GM21825 (cell line): ENCODE data around the gene TMEM14A.
"Not testable (repeated sequence)": the region's sequence is repeated elsewhere in the genome, so short reads cannot be mapped to it uniquely, and the experiment has no call there.

Experiments used
- ATAC-seq: cut with Tn5 transposase; IDR thresholded peaks from one replicate; pipeline ENCODE4 v1.9.1; 2021; ENCODE audit warnings: mild to moderate bottlenecking, moderate library complexity; ENCODE audit not compliant: unreplicated experiment

Gene TMEM14A

DNA sequence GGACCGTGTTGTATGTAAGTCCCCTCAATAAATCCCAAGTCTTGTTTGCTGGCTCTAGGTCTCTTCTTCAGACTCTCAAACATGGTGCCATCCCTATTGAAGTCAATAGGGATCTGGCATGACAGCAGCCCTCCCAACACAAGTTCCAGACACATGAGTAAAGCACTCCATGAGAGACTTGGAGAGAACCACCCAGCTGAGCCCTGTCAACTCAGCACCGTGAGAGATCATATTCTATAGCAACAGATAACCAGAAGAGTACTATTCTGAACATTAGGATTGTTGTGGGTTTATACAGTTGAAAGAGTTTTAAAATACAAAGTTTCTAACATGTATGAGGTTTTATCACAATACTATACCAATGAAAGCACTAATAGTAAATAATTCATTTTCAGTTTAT lies 23.5 kb downstream of the TMEM14A start:
- no peak for ATAC-seq

DNA sequence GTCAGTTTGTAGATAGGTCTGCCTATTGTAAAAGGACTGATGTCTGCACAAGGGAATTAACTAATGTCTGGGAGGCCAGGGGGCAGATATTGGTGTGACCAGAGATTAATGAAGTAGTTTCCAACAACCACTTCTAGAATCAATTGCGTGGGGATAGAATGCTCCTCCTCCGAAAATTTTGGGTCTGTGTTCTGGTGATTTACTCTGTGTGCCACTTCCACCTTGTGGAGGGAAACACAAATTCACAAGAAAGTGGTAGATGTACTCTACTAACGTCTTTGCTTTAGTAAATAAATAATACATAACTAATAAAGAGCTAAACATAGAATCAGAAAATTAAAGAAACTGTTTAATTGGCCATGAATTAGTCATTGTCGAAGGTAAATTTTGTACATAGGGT lies 25.5 kb downstream of the TMEM14A start:
- no peak for ATAC-seq

DNA sequence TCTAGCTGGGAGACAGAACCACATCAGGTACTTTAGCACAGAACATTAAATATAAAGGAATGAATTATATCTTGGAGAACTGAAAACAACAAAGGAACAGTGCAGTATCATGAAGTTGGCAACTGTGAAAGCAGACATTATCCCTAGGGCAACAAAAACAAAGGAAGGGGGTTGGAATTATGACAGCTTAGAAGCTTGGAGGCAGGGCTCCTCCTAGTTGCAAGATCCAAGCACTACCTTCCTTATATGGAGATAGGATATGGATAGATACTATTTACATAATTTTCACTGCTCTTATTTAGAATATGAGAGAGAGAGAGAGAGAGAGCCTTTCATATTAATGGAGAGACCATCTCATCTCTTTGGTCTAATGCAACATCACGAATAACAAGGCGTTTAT lies 27.0 kb downstream of the TMEM14A start:
- no peak for ATAC-seq

DNA sequence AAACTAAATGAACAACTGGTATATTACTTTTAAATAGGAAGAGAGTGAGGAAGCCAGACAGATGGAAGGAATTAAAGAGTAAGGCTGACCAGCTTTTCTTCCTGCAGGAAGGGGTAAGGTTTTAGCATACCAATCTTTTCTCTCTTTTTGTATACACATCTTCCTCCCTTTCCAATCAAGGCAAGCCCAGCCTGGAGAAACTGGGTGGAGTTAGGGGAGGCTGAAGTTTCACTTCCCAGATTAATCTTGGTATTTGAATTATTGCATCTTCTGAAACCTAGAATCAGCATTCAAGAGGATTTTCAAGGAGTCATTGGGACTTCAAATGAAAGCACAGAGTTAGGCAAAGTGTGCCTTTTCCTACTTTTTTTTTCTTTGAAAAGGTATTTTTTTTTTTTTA lies 33.1 kb downstream of the TMEM14A start:
- ATAC-seq = no peak

GRCh38 chr6:52704781-52705502 lies 34.0 kb downstream of the TMEM14A start:
- ATAC-seq = not testable (repeated sequence)

GRCh38 chr6:52706001-52706400 lies 35.1 kb downstream of the TMEM14A start:
- ATAC-seq = no peak

DNA sequence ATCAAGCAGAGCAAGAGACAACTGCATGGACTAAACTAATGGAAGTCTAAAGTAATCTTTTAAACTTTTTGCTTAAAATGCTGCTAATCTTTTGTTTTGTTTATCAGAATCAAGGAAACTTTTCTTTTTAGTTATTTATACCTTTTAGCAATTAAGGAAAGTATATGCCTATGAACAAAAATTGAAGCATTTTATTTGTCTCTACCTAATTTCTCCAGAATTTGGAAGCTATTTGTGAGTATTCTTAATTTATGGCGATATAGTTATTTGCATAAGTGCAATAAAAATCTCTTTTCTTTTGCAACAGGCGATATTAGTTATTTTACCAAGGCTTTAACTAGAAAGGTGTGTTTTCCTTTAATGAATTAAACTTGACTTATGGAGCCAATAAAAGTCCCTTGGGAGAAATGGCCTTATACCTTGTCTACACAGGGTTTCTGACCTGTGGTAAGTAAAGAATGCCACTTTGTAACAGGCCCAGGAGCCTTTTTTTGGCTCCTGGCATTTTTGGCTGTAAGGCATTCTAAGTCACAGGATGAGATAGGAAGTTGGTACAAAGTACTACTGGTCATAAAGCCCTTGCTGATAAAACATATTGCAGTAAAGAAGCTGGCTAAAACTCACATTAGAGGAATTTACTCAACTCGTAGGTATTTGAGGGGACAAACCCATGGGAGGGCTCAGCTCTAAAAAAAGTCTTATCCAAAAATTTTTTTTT lies 37.2 kb downstream of the TMEM14A start:
- no peak for ATAC-seq

DNA sequence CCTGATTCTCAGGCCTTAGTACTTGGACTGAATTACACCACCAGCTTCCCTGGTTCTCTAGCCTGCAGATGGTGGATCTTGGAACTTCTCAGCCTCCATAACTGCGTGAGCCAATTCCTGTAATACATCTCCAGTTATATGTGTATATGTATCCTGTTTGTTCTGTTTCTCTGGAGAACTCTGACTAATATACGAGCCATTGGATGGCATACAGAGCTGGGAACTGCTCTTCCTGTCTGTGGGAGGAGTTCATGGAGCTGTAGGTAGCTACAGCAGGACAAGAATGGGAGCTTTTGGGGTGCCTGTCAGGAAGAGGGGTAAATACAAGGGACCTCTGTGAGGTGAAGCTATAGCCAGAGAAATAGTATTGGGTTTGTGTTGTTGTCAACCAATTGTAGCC lies 41.2 kb downstream of the TMEM14A start:
- no peak for ATAC-seq

DNA sequence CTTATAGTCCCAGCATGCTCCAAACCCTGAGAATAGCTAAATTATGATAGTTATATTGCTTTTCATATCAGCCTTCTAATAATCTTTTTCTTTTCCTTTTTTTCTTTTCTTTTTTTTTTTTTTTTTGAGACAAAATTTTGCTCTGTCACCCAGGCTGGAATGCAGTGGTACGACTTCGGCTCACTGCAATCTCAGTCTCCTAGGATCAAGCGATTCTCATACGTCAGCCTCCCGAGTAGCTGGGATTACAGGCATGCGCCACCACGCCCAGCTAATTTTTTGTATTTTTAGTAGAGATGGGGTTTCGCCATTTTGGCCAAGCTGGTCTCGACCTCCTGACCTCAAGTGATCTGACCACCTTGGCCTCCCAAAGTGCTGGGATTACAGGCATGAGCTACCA lies 43.8 kb downstream of the TMEM14A start:
- ATAC-seq = not testable (repeated sequence)

DNA sequence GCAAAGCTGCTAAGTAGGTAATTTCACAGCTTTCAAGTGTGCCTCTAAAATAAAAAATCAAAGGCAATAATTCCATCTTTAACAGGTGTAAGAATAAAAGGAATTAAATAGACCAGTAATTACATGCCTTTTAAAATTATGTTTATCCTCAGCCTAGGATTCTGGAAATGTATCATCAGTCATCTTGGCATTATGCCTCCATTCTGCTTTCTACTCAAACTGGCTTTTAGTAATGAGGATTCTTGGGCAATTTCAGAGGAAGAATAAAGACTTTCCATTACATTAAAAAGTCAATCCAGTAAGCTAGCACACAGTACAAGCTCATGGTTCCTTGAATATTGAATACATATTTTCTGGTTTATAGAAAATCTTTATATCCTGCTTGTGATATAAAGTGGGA lies 47.6 kb downstream of the TMEM14A start:
- no peak for ATAC-seq

DNA sequence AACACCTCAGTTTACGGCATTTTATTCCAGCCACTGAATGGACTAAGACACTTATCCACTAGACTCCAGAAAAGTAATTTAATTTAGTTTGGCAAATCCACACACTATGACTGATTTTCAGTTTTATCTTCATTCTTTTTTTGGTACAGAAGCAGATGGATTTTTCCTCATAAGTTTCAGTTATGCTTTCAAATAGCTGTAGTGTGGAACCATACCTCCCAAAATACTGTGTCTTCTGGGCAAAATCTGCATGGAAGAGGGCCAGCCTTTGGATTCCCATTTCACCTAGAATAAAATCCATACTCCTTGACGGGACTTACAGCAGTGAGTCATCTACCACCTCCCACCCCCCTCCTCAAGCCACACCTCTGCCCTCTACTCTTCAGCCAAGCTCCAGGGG lies 49.4 kb downstream of the TMEM14A start:
- no peak for ATAC-seq

DNA sequence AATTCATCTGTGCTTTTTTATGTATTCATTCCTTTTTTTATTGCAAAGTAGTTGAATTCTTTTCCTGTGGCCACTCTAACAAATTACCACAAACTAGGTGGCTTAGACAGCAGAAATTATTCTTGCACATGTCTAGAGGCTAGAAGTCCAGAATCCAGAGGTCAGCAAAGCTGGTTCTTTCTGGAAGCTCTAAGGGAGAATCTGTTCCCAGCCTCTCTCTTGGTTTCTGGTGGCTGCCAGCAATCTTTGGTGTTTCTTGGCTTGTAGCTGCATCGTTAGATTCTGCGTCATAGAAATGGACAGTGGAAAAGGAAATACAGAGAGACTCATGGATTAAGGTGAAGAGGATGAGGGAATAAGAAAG lies 53.1 kb downstream of the TMEM14A start:
- ATAC-seq = no peak

GRCh38 chr6:52724406-52725121 lies 53.7 kb downstream of the TMEM14A start:
- peak; percentile 96 for ATAC-seq

- no peak for ATAC-seq
Observed at GRCh38 chr6:52725143-52725534, 54.2 kb downstream of the TMEM14A start.

DNA sequence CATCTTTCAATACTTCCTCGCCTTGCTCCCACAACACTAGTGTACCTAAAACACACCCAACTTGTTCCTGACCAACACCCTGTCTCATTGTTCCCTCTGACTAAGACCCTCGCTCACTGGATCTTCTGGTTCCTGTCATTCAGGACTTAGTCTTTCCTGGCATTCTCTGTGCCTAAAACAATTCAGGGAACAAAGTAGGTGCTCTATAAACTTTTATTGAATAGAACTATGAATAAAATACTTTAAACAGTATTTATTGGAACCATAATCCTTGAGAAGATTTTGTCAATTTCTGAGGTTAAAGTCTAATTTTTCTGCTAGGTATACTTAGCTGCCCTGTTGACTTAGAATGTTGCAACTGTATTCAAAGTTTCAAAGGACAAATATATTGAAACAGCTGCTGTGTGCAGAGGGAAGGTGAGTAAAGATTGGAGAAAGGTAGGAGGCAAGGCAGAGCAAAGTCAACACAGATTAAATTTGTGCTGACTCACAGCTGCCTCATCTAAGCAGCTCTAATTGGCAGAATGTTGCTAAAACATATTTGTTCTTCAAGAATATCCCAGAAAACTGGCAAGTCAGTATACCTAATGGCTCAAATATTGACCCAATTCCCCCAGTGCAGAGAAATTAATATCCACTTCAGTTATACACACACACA lies 54.8 kb downstream of the TMEM14A start:
- no peak for ATAC-seq

DNA sequence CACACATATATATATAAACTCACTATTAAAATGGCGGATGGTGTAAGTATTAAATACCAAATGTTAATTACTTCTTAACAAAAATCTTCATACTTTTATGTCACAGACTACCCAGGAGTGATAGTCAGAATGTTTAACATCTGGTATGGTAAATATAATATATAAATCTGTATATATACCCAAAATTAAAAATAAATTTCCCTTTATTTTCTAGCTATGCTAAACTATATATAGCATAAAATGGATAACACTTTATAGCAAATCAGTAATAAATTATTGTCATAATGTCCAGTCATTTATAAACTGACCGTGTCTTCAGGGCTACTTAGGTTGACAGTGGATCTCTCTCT lies 55.3 kb downstream of the TMEM14A start:
- ATAC-seq = no peak

- ATAC-seq = no peak
Observed at GRCh38 chr6:52726741-52727535, 56.0 kb downstream of the TMEM14A start.

- no peak for ATAC-seq
Observed at GRCh38 chr6:52727908-52728307, 57.0 kb downstream of the TMEM14A start.

DNA sequence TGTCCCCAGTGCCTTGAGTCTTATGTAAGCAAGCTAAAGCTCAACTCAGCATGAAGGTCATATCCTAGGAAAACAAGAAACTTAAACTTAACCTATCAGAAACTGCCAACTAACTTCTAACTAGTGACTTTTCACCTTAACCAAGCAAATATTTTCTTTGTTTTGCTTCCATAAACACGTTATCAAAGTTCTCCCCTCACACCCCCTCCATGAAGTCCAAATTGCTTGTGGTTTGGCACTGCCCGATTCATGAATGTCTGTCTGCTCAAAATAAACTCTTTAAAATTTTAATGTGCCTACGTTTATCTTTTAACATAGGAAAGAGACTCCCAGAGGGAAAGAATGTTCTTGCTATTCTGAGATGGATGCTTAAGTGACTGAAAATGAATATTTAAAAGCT lies 57.5 kb downstream of the TMEM14A start:
- no peak for ATAC-seq

- no peak for ATAC-seq
Observed at GRCh38 chr6:52729576-52729975, 58.7 kb downstream of the TMEM14A start.

GRCh38 chr6:52731719-52732118 lies 60.8 kb downstream of the TMEM14A start:
- ATAC-seq = no peak
